DMS79 treated with DMSO at 0.1 percent for 48 hours (cell line): ENCODE results near the gene KCNK7.
A peak's percentile ranks its signal among the peaks of the same experiment; 100 is the strongest.

Experiments used
- DNase-seq: peaks from one replicate; lab custom pipeline; 2025; lab: John Stamatoyannopoulos, UW

The KCNK7 gene

DNA sequence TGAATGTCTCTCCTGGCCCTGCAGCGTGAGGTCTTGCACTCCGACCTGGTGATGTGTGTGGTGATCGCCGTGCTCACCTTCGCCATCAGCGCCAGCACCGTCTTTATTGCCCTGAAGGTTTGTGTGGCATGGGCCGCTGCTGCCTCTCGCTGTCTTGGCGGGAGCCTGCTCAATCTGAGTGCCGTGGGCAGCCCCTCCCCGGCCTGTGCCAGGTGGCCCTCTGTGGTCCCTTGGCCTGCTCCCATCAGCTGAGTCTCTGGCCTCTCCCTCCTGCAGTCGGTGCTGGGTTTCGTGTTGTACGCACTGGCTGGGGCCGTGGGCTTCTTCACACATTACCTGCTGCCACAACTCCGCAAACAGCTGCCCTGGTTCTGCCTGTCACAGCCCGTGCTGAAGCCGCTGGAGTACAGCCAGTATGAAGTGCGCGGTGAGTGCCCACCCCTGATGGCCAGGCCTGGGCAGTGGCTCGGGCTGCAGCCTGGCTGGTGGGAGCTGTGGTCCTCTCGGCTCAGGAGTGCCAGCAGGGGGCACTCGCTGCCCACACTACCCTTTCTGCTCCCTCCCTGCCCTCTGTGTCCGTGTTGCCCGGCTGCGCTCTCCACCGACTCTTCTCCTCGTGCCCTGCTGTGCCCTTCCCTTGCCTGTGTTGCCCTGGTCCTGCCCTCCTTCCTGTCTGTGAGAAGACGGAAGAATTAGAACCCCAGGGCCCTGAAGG is 30.2 kb upstream of the KCNK7 start:
- peak; percentile 33 for DNase-seq

DNA sequence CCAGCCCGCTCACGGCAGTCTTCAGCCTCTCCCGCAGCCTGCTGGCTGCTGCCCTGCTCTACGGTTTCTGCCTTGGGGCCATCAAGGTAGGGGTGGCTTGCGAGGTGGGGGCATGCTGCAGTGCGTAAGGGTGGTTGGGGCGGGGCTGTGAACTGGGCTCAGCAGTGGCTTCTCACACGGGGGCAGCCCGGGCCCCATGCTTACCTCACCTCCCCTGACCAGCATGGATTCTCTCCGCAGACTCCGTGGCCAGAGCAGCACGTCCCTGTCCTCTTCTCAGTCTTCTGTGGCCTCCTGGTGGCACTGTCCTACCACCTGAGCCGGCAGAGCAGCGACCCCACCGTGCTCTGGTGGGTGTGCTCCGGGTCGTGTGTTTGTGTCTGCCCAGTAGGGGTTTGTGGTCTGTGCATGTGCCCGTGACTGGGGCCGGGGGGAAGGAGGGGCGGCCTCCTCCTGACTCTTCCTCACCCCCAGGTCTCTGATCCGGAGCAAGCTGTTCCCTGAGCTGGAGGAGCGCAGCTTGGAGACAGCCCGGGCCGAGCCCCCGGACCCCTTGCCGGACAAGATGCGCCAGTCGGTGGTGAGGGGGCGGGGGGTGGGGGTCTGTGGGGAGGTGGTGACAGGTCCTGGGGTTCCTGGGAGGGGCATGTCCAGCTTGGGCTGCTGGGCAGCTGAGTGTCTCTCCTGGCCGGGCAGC is 29.5 kb upstream of the KCNK7 start:
- DNase-seq: no peak

DNA sequence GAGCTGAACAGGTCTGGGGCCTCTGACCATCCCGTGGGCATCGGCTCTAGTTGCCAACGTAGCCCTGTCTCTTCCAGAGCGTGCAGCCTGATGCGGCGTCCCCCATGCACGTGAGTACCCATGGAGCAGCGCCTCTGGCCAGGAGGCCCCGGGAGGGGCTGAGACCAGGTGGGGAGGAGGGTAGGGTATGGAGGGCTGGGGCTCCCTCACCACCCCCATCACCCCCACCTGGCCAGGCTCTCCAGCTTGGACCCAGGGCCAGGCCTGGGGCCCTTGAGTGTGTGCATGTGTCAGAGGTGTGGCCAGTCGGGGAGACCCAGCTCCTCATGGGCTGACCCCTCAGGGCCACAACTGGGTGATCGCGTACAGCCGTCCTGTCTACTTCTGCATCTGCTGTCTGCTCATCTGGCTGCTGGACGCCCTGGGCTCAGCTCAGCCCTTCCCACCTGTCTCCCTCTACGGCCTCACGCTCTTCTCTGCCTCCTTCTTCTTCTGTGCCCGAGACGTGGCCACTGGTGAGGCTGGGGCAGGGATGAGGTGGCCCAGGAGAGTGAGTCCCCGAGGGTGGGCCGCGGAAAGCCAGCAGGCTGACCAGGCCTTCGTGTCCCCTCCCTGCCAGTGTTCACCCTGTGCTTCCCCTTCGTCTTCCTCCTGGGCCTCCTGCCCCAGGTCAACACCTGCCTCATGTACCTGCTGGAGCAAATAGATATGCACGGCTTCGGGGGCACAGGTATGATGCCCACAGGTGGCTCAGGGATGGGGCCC is 28.4 kb upstream of the KCNK7 start:
- no peak for DNase-seq

DNA sequence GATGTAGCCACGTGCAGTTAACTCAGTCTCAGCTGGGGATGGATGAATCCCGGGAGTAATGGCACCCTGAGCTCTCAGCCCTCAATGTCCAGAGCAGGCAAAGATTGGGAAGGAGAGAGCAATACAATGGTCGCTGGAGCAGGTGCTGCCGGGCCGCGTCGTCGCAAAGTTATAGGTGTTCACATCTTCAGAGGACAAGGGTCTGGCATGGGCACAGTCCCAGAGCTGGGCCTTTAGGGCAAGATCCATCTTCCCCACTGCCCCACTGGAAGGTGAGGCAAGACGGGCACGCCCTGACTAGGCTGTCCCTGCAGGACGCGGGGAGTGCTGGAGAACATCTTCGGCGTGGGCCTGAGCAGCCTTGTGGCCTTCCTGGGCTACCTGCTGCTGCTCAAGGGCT is 27.6 kb upstream of the KCNK7 start:
- no peak for DNase-seq

DNA sequence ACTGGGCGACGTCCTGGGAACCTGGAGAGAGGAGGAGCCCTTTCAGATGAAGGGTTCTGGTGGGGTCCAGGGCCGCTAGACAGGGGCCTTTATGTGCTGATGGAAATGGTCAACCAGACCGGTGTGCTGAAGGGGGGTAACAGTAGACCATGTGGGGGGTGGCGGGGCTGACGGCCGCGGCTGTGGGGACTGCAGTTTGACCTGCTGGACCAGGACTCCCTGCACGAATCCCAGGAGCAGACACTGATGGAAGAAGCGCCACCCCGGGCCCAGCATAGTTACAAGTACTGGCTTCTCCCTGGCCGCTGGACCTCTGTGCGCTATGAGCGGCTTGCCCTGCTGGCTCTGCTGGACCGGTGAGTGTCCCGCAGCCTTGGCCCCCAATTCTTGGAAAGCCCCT is 26.4 kb upstream of the KCNK7 start:
- no peak for DNase-seq

DNA sequence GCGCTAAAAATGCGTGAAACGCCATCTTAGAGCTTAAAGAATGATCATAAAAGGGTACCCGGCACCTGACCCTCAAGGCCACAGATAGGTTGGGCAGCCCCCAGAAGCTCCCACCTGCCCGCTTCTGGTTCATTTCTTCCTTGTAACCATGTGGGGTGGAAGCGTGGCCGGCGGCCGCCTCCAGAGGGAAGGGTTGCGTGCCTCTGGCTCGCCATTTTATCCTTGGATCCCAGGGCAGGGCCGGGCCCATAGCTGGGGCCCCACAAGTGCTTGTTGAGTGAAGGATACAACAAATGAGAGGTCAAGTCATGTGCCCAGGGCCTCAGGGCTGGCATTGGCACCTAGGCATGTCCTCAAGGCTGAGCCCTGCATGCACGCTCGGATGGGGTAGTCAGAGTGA is 25.9 kb upstream of the KCNK7 start:
- DNase-seq: no peak

DNA sequence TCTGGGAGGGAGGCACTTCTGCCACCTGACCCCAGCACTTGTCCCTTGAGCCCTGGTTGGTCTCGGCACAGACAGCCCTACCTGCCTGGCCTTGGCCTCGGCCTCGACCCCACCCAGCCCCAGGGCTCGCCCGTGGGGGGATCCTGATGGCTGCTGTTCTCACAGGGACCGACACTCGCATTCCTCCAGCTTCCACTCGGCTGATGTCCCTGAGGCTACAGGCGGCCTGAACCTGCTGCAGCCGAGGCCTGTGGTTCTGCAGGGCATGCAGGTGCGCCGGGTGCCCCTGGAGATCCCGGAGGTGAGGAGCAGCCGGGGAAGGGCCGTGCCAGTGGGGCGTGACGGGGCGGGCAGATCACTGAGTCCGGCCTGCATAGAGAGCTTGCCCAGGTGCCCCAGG is 25.1 kb upstream of the KCNK7 start:
- DNase-seq: no peak

DNA sequence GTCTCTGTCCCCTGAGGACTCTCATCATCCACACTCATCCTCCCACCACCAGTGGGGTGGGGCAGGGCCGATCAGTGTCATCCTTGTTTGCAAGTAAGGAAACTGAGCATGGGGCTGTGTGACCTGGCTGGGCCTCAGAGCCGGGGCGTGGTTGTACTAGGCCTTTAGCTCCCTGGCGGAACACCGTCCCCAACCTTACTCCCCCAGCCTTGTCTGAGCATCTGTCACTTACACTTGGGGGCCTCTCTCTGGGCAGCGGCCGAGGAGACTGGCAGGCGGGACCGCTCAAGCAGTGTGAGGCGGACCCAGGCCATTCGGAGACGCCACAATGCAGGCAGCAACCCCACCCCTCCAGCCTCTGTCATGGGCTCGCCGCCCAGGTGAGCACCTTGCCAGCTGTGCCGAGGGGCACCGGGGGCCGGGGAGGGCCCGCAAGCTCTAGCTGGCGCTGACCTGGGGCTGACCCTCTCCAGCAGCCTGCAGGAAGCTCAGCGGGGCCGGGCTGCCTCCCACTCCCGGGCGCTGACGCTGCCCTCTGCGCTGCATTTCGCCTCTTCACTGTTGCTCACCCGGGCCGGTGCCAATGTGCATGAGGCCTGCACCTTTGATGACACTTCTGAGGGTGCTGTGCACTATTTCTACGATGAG is 23.8 kb upstream of the KCNK7 start:
- DNase-seq: no peak

DNA sequence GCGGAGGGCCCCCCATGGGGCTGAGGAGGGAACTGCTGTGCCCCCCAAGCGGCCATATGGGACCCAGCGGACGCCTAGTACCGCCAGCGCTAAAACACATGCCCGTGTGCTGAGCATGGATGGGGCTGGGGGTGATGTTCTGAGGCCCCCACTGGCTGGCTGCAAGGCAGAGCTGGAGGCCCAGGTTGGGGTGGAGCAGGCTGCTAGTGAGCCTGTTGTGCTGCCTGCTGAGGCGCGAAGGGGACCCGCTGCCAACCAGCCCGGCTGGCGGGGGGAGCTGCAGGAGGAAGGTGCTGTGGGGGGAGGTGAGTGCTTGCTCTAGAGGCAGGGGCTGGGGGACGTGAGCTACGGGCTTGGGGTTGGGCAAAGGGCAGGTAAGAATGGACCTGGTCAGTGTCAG is 23.2 kb upstream of the KCNK7 start:
- DNase-seq: no peak

DNA sequence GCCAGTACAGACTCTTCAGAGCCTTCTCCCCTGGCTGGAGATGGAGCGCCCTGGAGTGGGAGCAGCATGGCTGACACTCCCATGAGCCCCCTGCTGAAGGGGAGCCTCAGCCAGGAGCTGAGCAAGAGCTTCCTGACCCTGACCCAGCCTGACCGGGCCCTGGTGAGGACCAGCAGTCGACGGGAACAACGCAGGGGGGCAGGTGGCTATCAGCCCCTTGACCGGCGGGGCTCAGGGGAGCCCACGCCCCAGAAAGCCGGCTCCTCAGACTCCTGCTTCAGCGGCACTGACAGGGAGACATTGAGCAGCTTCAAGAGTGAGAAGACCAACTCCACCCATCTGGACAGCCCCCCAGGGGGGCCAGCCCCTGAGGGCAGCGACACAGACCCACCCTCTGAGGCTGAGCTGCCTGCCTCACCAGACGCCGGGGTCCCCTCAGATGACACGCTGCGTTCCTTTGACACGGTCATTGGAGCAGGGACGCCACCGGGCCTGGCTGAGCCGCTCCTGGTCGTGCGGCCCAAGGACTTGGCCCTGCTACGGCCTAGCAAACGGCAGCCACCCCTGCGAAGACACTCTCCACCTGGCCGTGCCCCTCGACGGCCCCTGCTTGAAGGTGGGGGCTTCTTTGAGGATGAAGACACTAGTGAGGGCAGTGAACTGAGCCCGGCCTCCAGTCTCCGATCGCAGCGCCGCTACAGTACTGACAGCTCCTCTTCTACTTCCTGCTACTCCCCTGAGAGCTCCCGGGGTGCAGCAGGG is 22.6 kb upstream of the KCNK7 start:
- no peak for DNase-seq

DNA sequence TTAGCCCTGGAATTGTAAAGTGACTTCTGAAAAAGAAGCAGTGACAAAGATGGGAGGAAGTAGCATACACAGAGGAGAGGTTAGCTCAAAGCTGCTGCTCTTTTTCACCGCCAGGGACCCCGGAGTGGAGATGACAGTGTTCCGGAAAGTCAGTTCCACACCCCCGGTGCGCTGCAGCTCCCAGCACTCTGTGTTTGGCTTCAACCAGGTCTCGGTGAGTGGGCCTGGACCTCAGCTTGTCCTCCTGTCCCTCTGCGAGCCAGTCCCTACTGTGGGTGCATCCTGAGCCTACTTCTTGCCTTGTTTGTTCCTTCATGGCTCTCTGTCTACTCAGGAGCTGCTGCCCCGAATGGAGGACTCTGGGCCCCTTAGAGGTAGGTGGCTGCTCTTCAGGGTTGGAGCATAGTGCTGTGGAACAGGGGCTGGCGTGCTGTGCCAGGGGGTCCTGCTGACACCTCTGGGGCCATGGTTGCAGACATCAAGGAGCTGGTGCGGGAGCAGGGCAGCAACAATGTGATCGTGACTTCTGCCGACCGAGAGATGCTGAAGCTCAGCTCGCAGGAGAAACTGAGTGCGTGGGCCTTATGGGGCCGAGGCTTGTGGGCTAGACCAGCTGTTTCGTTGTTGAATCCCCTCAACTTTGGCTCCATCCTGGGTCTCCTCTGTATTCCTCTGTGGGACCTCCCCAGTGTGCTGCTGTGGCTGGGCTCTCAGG is 21.7 kb upstream of the KCNK7 start:
- no peak for DNase-seq

DNA sequence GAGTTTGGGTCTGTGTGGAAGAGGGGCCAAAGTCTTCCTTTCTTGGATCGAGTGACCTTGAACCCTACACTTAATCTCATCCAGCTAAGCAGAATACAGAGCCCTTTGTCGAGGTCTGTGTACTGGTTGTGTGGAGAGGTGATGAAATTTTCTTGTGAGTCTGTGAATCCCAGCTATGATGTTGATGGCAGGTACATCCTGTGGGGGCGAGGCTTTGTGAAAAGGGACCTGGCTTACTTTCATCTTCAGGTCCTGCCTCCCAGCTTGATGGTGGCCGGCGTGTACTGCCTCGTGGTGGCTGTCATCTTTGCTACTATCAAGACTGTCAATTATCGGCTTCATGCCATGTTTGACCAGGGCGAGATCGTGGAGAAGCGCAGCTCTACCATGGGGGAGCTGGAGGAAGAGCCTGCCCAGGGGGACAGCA is 21.0 kb upstream of the KCNK7 start:
- DNase-seq: no peak

DNA sequence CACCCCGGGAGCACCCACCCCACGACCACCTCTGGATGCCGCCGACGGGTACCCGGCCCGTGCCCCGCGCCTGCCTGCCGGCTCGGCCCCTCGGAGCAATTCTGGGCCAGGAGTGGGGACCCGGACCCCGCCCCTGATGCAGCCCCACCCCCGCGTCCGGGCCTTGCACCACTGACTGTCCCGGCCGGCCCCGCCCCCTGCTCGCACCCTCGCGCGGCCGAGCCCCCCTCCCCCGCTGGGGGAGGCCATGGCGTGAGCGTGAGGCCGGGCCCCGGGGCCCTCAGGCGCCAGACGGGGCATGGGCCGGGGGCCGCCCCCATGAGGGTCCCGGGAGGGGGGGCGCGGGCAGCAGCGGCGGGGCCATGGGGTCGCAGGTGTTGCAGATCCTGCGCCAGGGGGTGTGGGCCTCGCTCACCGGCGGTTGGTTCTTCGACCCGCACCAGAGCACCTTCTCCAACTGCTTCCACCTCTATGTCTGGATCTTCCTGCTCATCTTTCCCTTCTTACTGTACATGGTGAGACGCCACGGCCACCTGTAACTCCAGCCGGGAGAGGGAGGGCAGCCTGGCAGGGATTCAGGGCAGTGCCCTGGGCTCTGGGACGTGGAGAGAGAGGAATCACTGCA is 20.5 kb upstream of the KCNK7 start:
- no peak for DNase-seq

DNA sequence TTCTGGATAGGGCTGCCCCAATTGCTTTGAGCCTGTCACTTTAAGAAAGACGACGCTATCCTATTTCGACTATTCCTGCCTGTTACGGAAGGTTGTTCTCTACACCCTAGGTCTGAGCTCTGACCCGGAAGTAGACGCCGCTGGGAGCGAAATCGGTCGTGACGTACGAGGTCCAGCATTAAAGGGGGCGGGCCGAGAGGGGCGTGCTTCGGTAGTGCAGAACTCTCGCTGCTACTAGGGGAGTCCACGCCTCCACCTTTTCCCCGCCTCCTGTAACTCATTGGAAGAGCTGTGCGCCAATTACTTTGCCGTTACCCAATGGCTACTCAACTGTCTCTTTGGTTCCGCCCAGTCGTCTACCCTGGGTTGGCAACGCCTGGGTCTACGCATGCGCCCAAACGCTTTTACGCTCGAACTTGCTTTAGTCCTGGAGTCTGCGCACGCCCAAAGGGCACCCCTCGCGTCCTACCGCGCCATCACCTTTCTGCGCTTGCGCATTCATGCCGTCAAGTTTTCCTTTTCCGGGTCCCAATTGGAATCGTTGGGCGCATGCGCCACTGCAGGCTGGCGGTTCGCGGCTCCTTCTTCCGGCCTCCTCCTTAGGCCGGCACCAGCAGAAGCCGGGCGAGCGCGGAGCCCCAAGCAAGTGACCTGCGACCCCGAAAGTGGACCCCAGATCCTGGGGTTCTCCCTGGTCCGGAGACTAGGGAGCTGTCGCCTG is 19.8 kb upstream of the KCNK7 start, which contains the start of gene PCNX3:
Gene PCNX3, plus strand, starts transcription at position 548 of the 721 bp plus-strand sequence. CDS start 536 bp downstream, outside the sequence.
- peak; percentile 100 for DNase-seq

DNA sequence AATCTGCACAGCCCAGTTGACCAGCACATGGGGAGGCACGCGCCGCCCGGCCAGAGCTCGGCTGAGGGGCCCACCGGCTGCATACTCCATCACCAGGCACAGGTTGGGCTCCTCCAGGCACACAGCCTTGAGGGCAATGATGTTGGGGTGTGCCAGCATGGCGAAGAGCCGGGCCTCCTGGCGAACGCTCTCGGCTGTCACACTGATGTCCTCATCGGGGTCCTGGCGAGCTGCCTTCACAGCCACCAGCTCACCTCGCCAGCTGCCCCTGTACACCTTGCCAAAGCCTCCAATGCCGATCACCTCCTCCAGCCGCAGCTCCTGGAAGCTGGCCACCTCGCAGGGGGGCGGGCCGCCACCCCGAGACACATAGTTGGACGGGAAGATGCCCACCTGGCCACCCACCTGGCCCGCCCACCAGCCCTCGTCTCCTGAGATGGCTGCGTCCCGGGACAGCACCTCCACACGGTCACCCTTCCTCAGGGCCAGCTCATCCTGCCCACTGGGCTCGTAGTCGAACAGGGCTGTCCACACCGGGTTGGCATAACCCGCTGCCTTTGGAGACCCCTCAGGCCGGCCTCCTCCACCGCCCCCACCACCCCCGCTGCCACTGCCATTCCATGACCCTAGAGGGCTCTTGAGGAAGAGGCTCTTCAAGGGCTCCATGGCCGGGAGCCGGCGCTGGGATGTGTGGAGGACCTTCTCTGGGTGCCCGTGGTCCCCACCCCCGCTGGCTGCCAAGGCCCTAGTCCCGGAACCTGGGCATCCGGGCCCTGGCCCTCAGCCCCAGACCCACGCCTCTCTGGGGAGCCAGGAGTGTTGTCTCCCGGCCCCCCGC is 17.7 kb upstream of the KCNK7 start:
- DNase-seq: peak; percentile 20

DNA sequence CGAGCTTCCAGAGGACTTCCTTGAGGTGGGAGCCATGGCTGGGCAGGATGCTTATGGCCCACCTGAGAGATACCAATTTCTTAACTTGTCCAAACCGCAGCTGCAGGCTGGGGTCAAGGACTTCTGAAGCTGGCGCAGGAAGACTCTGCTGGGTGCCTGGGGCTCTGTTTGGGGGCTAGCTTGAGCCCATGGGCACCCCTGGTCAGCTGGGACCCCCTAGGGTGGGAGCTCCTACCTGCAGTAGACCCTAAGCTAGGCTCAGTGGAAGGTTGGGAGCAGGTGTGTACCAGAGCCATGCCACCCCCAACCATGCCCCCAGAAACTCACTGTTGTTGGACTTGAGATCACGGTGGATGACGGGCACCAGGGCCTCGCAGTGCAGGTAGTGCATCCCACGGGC is 17.1 kb upstream of the KCNK7 start:
- DNase-seq: no peak

DNA sequence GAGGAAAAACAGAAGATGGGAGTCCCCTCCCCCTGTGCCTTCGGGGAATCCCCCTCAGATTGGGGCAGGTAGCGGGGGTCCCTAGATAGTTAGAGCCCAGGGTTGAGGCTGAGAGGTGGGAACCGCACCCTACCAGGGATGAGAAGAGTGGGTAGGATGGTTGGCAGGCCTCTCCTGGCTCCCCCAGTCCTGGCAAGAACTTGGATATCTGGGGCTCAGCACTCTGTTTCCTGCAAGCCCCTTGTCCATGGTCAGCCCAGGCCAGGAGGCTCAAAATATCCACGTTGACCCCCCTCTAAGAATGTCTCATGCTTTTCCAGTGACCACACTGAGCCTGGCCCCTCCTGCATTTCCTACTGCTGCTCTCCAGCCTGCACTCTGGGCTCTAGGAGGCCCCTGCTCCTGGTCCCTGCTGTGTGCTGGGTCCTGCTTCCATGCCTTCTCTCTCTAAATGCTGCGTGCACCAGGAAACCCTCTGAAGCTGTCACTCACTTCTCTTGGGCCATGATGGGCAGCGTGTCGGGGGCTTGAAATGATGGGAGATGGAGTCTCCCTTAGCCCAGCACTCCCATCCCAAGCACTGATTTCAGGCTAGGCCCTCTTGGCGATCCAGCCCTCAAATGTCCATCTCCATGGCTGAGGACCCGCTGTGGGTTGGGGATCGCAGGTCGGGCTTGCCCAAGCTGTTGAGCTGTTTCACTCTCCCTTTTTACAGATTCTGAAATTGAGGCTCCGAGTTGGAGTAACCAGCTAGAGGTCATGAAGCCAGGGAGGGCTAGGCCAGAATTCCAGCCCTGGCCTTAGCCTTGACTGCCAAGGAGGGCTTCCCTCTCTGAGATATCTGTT is 16.4 kb upstream of the KCNK7 start:
- DNase-seq: no peak
